WI38 (cell line): ENCODE results near the gene INVS.

Source experiments
- H3K4me3 ChIP-seq: 2 replicates; pipeline ENCODE4 v1.5.1; 2011; ENCODE audit warnings: low read depth, mild to moderate bottlenecking, control low read depth, low read length
- TF ChIP-seq, protein P1 (sequence below): IDR thresholded peaks from 2 replicates; pipeline ENCODE4 v1.5.1; 2012; ENCODE audit warnings: low read depth, mild to moderate bottlenecking, control low read depth, low read length

INVS gene

DNA sequence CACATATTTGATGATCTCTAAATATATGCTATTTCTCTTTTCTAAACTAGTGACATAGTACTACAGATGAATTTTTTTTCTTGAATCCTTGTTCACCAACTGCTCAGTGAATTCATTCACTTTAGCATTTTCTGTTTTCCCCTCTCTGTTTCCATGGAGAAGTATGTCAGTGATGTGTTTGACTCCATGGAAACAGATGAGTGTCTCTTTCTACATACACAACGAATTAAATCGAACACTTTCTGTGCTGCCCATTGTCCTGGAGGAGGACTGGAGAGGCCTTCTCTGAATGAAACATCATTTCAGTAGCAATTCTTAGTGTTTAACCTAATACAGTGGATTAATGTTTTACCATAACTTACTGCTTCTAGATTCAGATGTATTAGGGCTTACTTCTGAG is 9.5 kb downstream of the INVS start:
- no peak overlapping the region for H3K4me3 ChIP-seq
- TF ChIP-seq, protein P1, sequence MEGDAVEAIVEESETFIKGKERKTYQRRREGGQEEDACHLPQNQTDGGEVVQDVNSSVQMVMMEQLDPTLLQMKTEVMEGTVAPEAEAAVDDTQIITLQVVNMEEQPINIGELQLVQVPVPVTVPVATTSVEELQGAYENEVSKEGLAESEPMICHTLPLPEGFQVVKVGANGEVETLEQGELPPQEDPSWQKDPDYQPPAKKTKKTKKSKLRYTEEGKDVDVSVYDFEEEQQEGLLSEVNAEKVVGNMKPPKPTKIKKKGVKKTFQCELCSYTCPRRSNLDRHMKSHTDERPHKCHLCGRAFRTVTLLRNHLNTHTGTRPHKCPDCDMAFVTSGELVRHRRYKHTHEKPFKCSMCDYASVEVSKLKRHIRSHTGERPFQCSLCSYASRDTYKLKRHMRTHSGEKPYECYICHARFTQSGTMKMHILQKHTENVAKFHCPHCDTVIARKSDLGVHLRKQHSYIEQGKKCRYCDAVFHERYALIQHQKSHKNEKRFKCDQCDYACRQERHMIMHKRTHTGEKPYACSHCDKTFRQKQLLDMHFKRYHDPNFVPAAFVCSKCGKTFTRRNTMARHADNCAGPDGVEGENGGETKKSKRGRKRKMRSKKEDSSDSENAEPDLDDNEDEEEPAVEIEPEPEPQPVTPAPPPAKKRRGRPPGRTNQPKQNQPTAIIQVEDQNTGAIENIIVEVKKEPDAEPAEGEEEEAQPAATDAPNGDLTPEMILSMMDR = no peak

DNA sequence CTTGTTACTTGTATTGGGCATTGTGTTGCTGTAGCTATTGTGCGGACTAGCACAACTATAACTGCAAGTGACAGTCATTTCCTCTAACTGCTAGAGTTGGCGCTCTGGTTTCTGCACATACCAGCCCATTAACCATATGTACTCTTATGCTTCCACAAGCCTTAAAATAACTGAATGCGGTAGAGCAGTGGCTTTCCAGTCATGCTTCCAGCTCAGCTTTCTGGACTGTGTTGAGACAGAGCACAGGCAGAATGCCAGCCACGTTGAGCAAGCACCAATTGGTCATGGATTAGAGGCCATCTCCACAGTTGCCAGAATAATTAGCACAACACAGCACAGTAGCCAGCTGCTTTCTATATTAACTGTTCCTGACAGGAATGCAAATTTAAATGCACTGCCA is 12.2 kb downstream of the INVS start:
- no peak overlapping the region for H3K4me3 ChIP-seq
- TF ChIP-seq, protein P1 = no peak

DNA sequence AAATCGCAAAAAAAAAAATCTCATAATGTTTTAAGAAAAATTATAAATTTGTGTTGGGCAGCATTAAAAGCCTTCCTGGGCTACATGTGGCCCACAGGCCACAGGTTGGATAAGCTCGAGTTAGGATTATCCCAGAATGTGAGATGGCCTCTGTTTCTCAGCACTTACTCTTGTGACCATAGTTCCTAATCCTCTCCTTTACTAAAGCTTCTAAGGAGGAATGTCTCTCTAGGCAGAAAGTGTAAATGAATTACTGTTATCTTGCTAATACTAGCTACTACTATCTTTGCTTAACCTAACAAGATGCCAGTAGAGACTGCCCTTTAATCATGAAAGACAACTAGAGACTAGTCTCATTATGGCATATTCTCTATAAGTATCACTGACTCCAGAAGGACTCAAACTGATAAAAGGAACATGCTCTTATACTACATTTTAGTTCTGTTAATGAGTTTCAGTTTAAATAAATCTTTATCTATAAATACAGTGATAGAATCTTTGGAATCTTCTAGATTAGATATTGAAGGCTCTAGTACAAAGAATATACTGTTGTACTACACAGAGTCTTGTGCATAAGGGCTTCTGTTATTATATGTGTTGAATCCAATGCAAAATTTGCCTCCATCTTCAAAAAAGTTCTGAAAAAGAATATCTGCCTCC is 13.8 kb downstream of the INVS start:
- TF ChIP-seq, protein P1 = no peak
- H3K4me3 ChIP-seq = no peak overlapping the region

DNA sequence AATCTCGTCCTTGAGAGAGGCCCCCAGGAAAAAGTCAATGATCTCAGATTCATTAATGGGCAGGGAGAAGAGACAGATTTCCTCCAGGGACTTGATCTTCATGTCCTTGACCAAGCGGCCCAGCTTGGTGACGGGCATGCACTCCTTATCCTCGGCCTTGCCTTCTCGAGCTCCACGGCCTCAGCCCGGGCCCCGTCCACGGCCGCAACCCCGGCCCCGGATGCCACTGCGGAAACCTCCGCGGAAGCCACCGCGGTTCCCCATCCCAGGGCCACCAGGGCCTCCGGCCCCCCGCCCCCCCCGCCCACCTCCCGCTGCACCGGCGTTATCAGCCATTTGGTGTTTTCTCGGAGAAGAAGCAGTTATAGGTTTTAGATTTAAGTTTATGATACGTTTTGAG is 18.3 kb downstream of the INVS start:
- H3K4me3 ChIP-seq = no peak overlapping the region
- TF ChIP-seq, protein P1 = no peak

DNA sequence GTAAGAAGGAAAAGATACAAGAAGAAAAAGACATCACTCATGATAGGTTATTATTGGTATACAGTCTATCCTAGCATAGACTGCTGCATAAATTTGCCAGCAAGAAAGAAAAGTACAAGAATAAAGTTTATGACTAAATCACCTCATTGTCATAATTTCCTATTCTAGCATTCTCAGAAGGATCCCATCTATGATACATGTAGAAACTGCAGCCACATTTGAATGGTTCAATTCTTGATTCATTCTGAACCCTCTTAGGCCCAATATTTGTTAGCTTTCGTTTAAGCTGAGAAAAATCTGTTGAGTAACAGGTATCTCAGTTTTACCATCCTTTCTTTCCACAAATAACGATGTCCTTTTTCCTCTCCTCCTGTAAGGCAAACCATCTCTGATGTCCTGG is 21.2 kb downstream of the INVS start:
- H3K4me3 ChIP-seq = no peak overlapping the region
- TF ChIP-seq, protein P1 = no peak

DNA sequence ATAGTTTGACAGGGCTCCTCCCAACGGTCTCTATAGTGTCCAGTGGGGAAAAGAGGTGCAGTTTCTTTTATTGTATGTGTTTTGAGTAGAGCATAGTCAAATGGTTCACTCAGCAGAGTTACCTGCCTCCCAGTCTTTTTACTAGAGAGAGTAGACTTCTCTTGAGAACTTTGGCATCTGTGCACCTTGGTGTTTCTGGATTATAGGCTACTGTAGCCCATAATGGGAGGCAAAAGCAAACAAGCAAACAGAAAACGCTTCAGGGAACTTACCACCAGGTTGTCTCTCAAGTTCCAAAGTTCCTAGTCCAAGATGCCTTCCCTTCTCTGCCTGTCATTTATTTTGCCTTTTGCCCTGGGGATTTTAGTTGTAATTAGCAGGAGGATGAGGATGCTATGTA is 26.2 kb downstream of the INVS start:
- H3K4me3 ChIP-seq = no peak overlapping the region
- TF ChIP-seq, protein P1 = no peak

DNA sequence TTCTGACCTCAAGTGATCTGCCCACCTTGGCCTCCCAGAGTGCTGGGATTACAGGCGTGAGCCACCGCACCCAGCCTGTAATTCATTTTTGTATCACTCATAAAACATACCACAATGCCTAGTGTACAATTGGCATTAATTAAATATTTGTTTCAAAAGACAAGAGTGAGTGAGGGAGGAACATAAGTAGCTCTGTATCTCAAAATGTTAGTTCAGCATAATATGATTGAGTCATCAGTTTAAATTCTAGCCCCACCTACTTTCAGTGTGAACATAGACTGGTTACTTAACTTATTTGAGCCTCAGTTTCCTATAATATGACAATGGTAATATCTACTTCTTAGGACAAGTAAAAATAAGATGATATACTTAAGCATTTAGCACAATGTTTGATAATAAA is 26.9 kb downstream of the INVS start:
- TF ChIP-seq, protein P1 = no peak

More for the DNA sequence above, 26.9 kb downstream of the INVS start:
- H3K4me3 ChIP-seq = no peak overlapping the region
